GM12873 (cell line): ENCODE data around the gene USP15.

ENCODE experiments used
- CTCF ChIP-seq: IDR thresholded peaks from 2 replicates; pipeline ENCODE4 v1.5.1; 2012; ENCODE audit warnings: low read depth, mild to moderate bottlenecking, moderate library complexity, low read length, control low read depth; ENCODE audit not compliant: insufficient read depth; ENCODE audit errors: missing control alignments

The USP15 gene

GRCh38 chr12:62259993-62260732, at the start of gene USP15:
USP15 (plus strand) TSS chr12:62260404; CDS start chr12:62260415, 11 bp downstream.
- TF ChIP-seq CTCF, result peak; percentile 65

GRCh38 chr12:62210422-62210821, 49.8 kb upstream of the USP15 start:
- TF ChIP-seq CTCF, result peak; percentile 81

- no peak for TF ChIP-seq CTCF
Observed at GRCh38 chr12:62211510-62211909, 48.7 kb upstream of the USP15 start.

- no peak for TF ChIP-seq CTCF
Observed at GRCh38 chr12:62214846-62215245, 45.4 kb upstream of the USP15 start.

- no peak for TF ChIP-seq CTCF
Observed at GRCh38 chr12:62215506-62215905, 44.7 kb upstream of the USP15 start.

- no peak for TF ChIP-seq CTCF
Observed at GRCh38 chr12:62217466-62218194, 42.6 kb upstream of the USP15 start.

- TF ChIP-seq CTCF, result no peak
Observed at GRCh38 chr12:62221107-62221506, 39.1 kb upstream of the USP15 start.
